Forelimb muscle (tissue), 1 donor: ENCODE data around the gene REP15. TPM values are rescaled to one million over a fixed set of nuclear protein-coding genes. Genes with fewer than 3 reads are reported as not detected.
"Not testable (repeated sequence)": the region's sequence is repeated elsewhere in the genome, so short reads cannot be mapped to it uniquely, and the experiment has no call there.

ENCODE experiments used
- DNase-seq: peaks from one replicate; pipeline ENCODE4 v3.0.0-alpha.2; 2013; ENCODE audit warnings: low read depth
- polyA plus RNA-seq: library from polyadenylated mRNA; unstranded; fragments of 120-200 nt; gene quantifications from one replicate; pipeline ENCODE4 v1.2.1, GENCODE V29; 2013; ENCODE audit not compliant: insufficient read length

REP15 gene
- polyA plus RNA-seq, 1 donor = 0.90 TPM

DNA sequence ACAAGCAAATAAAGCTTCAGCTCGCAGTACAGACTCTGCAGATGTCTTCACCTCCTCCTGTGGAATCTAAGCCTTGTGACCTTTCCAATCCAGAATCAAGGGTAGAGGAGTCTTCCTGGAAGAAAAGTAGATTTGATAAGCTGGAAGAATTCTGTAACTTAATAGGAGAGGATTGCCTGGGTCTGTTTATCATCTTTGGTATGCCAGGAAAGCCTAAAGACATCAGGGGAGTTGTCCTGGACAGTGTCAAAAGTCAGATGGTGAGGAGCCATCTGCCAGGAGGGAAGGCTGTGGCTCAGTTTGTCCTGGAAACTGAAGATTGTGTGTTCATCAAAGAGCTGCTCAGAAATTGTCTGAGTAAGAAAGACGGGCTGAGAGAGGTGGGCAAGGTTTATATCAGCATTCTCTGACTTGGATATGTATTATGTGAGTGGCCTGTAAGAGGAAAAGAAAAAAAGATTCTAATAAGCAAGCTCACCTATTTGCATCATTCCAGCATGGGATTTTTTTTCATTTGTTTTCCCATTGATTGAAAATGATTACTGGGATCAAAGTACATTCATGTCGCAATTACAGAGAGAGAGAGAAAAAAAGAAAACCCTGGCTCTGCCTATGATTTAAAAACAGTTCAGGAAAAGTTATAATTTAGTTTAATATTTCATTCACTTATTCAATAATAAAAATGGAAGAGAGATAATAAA lies 767 bp downstream of the REP15 start:
- no peak for DNase-seq

DNA sequence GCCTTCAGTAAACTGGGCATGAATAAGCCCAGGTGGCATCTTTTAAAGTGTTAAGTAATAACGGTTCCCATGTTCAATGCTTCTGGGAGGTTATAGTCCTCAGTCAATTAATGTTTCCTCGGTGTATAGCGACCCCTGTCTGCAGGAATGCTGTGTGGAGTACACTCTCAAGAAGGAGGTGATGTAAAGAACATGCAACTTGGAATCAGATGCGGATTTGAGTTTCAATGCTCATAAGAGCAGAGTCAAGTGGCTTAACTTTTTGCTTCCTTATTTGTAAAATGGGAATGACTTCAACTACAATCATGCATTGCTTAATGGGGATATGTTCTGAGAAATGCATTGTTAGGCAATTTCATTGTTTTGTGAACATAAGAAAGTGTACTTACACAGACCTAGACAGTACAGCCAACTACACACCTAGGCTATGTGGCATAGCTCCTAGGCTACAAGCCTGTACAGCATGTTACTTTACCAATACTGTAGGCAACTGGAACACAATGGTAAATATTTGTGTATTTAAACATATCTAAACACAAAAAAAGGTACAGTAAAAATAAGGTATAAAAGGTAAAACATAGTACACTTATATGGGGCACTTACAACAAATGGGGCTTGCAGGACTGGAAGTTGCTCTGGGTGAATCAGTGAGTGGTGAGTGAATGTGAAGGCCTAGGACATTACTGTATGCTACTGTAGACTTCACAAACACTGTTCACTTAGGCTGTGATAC lies 7.6 kb downstream of the REP15 start:
- peak; percentile 53 for DNase-seq

DNA sequence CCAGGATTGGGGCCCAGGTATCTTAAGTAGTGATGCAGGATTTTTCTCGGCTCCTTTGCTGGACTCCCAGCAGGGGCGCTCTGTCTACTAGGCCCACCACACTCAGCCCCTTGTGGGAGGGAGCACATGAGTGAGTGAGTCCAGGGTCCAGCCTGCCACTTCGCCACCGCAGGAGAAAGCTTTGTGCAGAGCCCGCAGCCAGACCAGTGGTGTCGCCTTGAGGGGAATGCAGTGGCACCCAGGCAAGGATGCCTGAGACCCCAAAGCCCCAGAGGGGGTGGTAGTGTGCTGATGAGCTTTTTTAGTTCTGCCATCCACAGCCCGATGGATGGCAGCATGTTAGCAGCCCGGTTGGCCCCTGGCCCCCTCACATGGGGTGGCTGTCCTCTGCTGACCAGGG lies 9.0 kb downstream of the REP15 start:
- no peak for DNase-seq

DNA sequence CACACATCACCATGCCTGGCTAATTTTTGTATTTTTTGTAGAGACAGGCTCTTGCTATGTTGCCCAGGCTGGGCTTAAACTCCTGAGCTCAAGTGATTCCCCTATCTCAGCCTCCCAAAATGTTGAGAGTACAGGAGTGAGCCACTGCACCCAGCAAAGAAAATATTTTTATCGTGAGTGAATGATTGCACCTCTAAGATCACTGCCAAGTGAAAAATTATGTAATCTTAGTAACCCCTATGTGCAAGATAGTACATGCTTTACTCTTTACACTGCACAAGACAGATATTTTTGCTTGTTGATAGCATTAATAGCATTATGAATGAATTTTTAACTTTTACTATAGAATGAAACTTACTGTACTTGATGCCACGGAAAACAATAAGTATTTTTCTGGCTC lies 11.0 kb downstream of the REP15 start:
- DNase-seq = no peak

DNA sequence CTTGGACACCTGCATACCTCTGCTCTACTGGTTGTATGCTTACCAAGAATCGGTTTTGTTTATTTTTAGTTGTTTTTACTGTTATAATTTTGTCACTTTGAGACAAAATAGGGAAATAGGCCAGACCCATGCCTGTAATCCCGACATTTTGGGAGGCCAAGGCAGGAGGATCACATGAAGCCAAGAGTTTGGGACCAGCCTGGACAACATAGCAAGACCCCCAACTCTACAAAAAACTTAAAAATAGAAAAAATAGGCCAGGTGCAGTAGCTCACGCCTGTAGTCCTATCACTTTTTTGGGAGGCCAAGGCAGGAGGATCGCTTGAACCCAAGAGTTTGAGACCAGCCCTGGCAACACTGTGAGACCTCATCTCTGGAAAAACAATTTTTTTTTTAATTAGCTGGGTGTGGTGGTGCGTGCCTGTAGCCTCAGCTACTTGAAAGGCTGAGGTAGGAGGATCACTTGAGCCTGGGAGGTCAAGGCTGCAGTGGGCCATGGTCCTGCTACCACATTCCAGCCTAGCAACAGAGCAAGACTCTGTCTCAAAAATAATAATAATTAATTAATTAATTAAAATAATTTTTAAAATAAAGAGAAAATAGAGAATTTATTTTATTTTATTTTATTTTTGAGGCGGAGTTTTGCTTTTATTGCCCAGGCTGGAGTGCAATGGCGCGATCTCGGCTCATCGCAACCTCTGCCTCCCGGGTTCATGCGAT lies 13.1 kb downstream of the REP15 start:
- no peak for DNase-seq

DNA sequence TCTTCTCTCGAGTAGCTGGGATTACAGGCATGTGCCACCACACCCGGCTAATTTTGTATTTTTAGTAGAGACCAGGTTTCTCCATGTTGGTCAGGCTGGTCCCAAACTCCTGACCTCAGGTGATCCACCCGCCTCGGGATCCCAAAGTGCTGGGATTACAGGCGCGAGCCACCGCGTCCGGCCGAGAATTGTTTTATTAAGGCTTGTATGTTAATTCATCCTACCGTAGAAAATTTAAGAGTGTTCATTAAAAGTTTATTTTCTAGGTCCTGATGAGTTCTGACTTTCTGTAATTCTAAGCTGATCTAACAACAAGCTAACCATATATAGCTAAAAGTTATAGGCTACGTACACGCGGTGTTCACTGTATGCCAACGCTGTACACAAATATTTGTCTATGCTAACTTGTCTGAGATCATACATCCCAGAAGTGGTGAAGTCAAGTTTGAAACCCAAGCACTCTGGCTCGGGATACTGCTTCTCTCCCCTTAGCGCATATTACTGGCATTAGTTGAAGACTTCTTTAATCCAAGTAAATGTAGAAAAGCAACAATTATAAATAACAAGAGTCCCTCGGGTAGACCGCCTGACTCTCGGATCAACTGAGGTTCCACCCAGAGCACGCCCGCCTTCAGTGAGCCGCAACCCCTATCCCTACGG lies 13.8 kb downstream of the REP15 start:
- peak; percentile 39 for DNase-seq

DNA sequence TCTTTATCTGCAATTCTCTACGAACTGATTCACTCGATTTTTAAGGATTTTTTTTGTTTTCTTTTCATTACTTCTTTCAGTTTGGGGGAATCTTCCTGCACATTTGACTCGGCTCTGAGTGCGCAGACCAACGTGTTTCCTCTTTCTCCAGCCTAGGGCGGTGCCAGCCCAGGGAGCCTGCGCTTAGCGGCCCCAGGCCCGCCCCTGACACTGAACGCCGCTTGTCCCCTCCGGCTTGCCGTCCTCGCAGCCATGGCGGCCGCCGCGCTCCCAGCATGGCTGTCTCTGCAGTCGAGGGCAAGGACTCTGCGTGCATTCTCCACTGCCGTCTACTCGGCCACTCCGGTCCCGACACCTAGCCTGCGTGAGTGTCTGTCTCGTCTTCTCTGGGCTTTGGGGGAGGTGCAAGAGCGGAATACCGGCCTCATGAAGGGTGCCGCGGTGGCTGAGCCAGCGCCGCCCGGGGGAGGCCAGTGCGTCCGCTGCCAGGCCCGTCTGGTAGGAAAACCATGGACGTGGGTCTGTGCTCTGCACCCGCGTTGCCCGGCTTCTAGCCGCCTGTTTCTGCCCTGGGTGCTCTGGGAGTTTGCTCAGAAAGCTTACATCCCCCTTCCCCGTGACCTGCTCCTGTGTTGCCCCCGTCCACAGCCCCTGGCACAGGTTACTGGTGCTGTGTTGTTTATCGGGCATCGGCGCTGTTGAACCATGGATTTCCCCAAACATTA lies 14.5 kb downstream of the REP15 start, which contains the start of gene MRPS35:
TSS of gene MRPS35 (plus strand) at position 241 of the 725 bp plus-strand sequence. CDS start at position 253, 12 bp downstream.
- peak; percentile 80 for DNase-seq

DNA sequence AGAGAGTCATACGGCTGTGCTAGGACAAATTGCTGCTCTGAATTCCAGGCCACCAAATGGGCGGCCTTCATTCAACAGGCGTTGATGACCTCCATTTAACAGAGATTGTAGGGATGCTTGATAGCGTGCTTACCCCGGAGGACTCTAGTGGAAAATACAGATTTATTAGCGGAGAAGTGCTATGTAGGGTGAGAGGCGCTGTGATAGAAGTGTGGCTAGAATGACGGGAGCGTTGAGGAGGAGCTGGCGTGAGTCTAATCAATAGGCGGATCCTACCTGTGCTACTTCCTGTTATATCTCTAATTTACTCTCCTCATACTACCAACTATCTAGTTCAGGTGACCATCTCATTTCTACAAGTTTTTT lies 15.1 kb downstream of the REP15 start:
- DNase-seq = no peak

DNA sequence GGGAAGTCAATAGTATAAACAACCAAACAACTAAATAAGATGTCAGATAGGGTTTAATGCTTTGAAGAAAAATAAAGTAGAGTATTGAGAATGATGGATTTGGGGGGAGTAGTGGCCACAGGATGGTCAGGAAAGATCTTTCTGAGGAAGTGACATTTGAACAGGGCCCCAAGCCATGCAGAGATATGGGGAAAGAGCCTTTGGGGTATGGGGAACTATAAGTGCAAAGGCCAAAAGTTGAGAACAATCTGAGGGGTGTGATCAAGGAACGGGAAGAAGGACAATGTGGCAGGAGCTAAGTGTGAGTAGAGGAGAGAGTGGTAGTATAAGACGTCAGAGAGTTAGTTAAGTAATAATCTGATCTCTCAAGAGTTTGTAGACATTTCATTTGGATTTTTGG lies 15.7 kb downstream of the REP15 start:
- DNase-seq = no peak

DNA sequence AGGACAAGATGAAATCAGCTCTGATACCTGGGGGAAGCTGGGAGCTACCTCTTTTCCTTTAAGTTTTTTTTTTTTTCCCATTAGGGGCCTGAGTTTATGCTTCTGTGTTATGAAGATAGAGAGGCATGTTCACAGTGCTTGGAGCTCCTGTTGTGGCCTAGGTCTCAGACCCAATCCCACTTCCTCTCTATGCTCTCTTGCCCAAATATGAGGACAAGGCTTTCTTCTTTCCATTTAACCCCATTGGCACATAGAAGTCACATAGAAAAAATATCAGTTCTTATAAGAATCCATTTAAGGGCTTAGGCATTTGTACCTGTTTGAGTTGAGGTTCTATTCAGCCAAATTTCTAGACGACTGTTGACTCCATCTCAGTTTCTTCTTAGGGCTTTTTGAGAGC lies 27.0 kb downstream of the REP15 start:
- DNase-seq = no peak

DNA sequence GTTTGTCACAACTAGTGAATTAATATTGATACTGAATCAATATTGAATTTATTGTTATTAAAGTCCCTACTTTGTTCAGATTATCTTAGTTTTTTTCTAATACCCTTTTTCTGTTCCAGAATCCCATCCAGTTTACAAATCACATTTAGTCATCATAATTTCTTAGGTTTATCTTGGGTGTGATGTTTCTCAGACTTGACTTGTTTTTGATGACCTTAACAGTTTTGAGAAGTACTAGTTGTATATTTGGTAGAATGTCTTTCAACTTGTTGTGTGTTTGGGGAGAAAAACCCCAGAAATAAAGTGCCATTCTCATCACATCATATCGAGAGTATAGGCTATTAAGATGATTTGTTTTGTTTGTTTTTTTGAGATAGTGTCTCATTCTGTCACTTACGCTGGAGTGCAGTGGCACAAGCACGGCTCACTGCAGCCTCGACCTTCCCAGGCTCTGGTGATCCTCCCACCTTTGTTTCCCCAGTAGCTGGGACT lies 33.9 kb downstream of the REP15 start:
- DNase-seq = no peak

DNA sequence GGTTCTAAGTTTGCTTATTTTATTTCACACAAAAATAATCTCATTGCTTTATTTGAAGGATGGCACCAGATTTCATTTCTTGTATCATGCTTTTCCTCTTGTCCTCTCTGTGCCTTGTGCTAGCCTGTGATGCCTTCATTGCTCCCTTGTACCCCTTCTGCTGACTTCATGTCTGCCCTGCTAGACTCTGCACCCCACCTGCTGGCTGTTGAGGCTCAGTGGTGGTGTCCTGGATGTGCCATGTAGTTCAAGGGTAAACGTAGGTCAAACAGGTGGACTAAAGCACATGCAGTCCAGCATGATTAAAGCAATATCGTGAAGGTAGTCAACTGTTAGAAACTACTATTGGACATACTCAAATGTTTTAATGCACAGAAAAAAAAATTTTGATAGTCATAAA lies 36.0 kb downstream of the REP15 start:
- DNase-seq = no peak

DNA sequence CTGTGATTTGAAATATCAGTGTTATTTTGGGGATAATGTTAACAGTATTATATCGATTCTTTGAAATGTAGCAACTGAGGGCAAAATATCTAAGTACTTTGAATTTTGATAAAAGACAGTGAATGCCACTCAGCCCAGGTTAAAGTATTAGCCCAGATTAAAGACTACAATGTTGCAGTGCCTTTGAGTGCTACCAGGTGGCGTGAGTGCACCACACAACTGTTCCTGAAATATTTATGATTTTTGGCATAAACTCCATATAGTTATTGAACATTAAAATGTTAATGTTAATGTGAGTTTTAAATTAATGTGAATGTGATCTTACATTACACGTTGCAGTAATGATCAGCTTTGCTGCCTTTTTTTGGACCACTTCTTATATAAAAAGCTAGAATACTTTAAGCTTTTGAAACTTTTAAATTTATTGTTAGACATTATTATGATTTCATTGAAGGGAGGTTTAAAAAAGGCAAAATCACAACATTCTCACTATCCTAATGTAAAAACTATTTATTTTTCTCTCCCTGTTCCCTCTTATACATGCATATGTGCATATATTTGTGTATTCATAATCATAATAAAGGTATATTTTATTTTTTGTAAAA lies 36.9 kb downstream of the REP15 start:
- no peak for DNase-seq

DNA sequence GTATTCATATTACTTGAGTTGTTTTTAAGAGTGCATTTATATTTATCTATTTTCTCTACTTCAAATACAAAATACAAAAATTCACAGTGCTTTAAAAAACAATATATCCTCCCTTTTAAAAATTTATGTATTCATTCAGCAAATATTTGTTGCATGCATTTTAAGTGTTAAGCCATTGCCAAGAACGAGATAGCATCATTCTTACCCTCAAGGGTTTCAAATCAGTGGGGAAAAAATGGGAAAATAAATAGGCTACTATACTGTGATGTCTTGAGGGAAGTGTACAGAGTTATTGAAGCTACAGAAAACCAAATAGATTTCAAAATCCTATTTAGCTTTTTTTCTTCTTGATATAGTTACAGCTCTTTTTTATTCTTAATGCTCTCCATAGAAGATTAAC lies 37.5 kb downstream of the REP15 start:
- DNase-seq = no peak

DNA sequence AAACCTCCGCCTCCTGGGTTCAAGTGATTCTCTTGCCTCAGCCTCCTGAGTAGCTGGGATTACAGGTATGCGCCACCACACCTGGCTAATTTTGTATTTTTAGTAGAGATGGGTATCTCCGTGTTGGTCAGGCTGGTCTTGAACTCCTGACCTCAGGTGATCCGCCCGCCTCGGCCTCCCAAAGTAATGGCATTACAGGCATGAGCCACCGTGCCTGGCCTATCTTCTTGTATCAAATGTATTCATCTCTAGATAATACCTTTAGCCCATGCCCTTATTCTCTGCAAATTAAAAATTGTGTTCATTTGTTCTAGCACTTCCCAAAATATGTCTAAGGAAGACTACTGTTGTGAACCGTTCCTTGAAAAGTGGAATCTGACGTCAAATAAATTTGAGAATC lies 38.1 kb downstream of the REP15 start:
- DNase-seq = not testable (repeated sequence)

DNA sequence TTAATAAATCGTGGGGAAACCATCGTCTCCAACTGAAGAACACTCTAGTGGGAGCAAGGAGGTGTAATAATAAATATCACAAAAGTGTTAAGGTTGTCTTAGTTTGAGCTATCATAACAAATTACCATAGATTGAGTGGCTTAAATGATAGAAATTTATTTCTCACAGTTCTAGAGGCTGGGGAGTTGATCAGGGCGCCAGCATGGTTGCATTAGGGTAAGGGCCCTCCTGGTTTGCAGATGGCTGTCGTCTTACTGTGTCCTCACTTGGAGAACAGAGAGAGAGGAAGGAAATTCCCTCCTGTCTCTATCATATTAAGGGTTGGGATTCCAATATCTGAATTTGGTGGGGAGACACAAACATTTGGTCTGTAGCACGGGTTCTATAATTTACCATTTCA lies 47.4 kb downstream of the REP15 start:
- DNase-seq = no peak

DNA sequence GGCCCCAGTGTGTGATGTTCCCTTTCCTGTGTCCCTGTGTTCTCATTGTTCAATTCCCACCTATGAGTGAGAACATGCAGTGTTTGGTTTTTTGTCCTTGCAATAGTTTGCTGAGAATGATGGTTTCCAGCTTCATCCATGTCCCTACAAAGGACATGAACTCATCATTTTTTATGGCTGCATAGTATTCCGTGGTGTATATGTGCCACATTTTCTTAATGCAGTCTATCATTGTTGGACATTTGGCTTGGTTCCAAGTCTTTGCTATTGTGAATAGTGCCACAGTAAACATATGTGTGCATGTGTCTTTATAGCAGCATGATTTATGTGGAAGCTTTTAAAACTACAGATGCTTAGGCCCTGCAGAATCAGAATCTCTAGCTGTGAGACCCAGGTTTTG lies 49.5 kb downstream of the REP15 start:
- not testable (repeated sequence) for DNase-seq
